Thyroid gland (tissue), 4 donors: Measurements from ENCODE around the gene CYYR1.

Experiments used
- POLR2A ChIP-seq, 2 donors: fragments of 450-650 bp; IDR thresholded peaks; one replicate each; pipeline ENCODE4 v1.6.1; 2017; ENCODE audit warnings: antibody characterized with exemption in 2 of 2, mild to moderate bottlenecking in 2 of 2, moderate library complexity in 1 of 2
- TF ChIP-seq, protein P1 (sequence below), 6 experiments: fragments of 200-600 bp in 3 of 6; fragments of 450-650 bp in 3 of 6; sonication (generic) in 3 of 6; IDR thresholded peaks; one replicate each; pipeline ENCODE4 v1.5.1; 2016 to 2019; ENCODE audit warnings: antibody characterized with exemption in 6 of 6, mild to moderate bottlenecking in 2 of 6, inconsistent platforms in 1 of 6, moderate library complexity in 1 of 6

DNA sequence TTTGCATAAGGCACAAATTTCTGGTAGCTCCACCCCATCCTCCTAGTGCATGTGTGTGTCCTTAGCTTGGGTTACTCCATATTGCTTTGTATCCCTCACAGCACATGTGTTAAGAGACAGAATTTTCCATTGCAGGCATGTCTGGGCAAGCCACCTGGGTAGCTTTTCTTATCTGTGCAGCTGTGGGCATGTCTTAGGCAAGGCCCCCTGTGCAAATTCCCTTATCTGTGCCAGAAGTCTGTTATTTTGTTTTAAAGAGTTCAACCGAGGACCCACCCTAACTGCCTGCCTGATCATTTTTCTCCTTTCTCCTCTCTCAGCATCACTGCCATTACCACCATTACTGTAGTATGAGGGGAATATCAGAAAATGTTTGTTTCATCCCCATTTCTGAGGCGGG is 131.9 kb downstream of the CYYR1 start:
- TF ChIP-seq, protein P1, sequence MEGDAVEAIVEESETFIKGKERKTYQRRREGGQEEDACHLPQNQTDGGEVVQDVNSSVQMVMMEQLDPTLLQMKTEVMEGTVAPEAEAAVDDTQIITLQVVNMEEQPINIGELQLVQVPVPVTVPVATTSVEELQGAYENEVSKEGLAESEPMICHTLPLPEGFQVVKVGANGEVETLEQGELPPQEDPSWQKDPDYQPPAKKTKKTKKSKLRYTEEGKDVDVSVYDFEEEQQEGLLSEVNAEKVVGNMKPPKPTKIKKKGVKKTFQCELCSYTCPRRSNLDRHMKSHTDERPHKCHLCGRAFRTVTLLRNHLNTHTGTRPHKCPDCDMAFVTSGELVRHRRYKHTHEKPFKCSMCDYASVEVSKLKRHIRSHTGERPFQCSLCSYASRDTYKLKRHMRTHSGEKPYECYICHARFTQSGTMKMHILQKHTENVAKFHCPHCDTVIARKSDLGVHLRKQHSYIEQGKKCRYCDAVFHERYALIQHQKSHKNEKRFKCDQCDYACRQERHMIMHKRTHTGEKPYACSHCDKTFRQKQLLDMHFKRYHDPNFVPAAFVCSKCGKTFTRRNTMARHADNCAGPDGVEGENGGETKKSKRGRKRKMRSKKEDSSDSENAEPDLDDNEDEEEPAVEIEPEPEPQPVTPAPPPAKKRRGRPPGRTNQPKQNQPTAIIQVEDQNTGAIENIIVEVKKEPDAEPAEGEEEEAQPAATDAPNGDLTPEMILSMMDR (IDR thresholded peaks at IDR 0.05): no peak
- TF ChIP-seq POLR2A (IDR thresholded peaks at IDR 0.05): no peak
